OCI-LY1 (cell line): Measurements from ENCODE around the gene SGCD.

ENCODE experiments used
- CTCF ChIP-seq: fragments of 200-600 bp; sonication (generic), shearing (Covaris generic); IDR thresholded peaks from 2 replicates; pipeline ENCODE4 v1.5.1; 2017; ENCODE audit warnings: mild to moderate bottlenecking, antibody characterized with exemption, low read length, moderate library complexity, mixed read lengths
- EZH2 ChIP-seq: fragments of 200-600 bp; sonication (generic), shearing (Covaris generic); IDR thresholded peaks from 2 replicates; pipeline ENCODE4 v1.8.0; 2017; ENCODE audit warnings: borderline replicate concordance, mixed run types, mild to moderate bottlenecking, antibody characterized with exemption, low read length, moderate library complexity, mixed read lengths

DNA sequence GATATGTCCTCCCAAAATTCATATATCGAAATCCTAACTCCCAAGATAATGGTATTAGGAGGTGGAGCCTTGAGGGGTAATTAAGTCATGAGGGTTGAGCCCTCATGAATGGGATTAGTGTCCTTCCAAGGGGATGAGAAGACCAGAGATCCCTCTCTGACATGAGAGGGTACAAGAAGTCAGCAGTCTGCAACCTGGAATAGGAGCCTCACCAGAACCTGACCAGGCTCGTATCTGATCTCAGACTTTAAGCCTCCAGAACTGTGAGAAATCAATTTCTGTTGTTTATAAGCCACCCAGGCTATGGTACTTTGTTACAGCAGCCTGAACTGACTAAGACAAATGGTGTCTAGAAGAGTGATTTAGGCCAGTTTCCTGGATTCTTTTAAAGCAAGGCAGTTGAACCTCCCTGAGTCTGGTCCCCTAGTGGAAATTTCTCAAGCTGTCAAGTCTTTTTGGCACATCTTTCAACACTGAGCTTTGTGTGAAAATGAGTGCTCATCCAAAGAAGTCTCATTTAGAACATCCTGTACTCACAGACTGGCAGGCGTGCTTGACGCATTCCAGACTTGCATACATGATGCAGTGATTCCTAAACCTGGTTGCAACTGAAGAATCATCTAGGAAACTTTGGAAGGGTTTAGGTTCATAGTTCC lies 268.3 kb downstream of the SGCD start:
- TF ChIP-seq EZH2, result no peak
- TF ChIP-seq CTCF, result no peak
